Measurements from ENCODE around the gene DNTTIP2.
"Not testable (repeated sequence)": the region's sequence is repeated elsewhere in the genome, so short reads cannot be mapped to it uniquely, and the experiment has no call there.

Gene DNTTIP2

DNA sequence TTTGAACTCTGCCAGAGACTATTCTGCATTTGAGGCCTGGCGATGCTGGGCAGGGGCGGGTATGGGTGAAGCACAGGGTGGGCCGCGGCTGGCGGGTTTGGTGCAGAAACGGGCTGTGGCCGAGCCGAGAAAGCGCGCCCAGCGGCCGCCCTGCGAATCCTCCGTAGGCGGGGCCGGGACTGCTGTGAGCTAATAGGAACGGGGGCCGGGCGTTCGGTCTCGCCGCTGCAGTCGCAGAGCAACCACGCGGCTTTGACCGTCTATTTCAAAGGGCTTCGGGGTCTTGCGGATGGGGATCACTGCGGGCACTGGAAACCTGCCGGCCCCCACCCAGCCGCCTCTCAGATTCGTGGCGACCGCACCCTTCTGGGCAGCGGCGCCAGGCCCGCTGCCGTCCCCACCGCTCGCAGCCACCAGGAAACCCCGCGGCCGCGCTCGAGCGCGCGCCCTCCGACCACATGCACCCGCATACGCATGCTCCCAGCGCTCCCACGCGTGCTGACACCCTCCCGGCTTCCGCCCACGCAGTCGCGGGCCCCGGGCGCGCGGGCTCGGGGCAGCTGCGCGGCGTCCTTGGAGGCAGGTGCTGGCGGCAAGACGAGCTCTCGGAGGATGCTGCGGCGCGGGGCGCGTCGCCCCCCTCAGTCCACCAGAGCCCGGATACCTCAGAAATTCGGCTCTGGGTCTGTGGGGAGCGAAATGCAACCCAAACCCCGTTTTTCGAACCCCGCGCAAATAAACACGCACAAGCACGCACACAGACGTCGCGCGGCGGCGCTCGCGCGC lies 32.6 kb downstream of the DNTTIP2 start:
- peak overlapping the region; percentile 75 for H3K4me3 ChIP-seq (ENCODE audit: low read depth, low read length)

DNA sequence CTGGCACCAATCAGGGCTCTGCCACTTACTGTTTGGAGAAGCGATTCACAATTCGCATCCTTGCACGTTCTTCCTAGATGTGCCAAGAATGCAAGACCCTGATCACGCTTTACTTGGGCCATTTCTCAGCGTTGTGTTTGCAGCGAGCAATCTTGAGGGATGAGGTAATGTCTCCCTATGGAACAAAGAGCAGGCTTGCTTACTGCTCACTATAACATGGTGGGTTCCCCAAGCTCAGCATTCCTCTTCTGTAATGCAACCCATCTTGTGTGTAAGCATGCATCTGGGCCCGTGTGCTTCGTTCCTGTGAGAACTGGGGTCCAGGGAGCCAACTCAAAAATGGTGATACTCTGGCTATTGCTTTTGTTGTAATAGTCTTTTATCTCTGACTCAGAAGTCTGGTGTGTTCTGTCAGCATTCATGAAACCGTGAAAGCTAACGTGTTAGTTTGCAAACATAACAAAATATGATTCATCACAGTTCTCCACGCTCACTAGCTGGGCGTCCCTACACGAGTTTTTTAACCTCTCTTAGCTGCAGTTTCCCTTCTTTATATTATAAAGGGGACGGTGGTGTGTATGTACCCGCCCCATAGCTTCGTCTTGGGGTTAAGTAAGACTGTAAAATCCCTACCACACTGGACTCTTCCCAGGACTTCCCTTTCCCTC lies 33.3 kb downstream of the DNTTIP2 start:
- H3K4me3 ChIP-seq (ENCODE audit: low read depth, low read length), result peak overlapping the region; percentile 75
- peak; percentile 91 for DNase-seq (ENCODE audit: low read depth)

More for the DNA sequence above, 32.6 kb downstream of the DNTTIP2 start:
- peak; percentile 43 for DNase-seq (ENCODE audit: low read depth)

DNA sequence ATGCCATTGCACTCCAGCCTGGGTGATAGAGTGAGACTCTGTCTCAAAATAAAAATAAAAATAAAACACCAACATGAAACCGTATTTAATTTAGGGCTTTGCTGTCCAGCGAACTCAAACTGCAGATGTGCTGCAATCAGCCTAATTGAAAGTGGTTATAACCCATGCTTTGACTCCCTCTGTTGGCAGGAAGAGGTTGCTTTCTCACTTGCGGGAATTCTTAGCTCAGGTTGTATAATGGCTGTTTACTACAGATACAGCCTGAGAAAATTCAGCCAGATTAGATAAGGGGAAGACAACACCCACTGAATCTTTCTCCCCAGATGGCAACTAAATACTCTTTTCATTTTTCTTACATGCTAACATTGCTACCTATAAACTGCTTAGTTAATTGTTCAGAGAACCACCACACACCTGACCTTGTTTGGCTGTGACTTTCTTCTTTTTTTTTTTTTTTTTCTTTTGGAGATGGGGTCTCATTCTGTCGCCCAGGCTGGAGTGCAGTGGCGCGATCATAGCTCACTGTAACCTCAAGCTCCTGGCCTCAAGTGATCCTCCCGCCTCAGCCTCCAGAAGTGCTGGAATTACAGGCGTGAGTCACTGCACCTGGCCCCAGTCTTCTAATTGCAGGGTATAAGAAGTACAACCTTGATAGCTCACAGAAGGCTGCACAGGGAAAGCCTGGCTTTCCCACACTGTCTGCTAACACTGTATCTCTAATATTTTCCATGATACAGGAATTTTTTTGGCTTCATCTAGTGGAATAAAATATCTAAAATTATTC lies 34.6 kb downstream of the DNTTIP2 start:
- no peak overlapping the region for H3K4me3 ChIP-seq (ENCODE audit: low read depth, low read length)
- peak; percentile 47 for DNase-seq (ENCODE audit: low read depth)

DNA sequence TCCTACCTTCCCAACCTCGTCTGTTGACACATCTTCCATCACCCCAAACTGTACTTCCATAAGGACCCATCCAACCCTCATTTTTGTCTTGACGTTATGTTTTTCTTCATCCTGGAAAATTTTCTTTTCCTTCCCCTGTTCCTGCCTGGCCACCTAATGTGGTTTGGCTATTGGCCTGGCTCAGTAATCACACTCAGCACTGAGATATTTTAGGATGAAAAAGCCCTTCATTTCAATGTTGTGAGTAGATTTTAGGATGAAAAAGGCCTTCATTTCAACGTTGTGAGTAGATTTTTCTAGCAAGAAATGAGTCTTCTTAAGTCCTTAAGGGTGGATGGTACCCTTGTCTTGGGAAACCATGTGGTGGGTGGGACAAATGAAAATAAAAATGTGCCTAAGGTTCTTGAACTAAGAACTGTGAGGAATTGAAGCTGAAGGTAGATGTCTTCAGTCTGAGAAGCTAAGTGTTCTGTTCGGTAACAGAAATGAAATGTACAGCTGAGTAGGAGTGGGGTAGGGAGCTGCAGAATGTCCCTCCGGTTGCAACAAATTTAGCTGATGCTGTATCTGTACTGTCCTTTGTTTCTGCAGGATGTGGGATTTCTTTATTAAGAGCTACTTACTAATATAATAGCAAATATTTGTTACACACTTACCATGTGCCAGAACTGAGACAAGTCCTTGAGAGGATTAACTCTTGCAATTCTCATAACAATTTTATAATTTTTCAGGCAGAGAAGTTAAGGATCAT lies 36.1 kb downstream of the DNTTIP2 start:
- peak; percentile 22 for DNase-seq (ENCODE audit: low read depth)
- no peak overlapping the region for H3K4me3 ChIP-seq (ENCODE audit: low read depth, low read length)

DNA sequence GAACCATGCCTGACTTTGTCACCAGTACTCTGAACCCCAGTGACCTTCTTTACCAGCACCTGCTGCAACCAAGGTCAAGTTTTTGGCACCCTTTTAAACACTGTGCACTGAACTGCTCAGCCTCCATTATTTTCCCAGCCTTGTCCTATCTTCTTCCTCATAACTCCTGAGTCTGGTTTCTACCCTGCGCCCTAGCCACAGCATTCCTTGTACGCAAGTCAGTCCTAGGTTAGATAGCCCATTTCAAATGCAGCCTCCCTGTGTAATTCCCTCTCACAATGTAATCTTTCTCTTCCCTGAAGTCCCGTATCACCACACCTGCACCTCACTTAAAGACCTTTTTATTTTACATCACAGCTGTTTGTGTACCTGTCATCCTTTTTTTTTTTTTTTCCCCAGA lies 37.2 kb downstream of the DNTTIP2 start:
- DNase-seq (ENCODE audit: low read depth), result no peak
- no peak overlapping the region for H3K4me3 ChIP-seq (ENCODE audit: low read depth, low read length)

DNA sequence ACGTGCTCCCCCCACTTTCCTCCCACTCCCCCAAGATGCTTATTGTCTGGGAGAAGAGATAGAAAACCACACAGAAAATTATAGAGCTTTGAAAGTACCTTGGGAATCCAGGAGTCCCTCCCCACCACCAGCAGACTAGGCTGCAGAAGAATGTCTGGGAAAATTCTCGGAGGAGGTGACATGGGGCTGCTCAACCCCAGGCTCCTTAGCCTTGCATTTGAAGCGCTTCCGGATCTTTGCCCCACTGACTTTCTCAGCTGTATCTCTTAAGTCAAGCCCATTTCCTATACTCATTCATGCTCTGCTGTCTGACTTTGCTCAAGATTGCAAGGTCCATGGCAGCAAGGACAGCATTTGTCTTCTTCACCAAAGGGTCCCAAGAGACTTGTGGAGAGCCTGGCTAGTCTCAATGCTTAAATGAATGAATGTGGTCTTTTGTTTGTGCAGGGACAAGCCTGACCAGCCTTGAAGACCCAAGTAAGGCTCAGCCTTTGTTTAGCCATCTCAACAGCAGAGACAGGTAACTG lies 38.0 kb downstream of the DNTTIP2 start:
- DNase-seq (ENCODE audit: low read depth), result no peak
- H3K4me3 ChIP-seq (ENCODE audit: low read depth, low read length), result no peak overlapping the region

DNA sequence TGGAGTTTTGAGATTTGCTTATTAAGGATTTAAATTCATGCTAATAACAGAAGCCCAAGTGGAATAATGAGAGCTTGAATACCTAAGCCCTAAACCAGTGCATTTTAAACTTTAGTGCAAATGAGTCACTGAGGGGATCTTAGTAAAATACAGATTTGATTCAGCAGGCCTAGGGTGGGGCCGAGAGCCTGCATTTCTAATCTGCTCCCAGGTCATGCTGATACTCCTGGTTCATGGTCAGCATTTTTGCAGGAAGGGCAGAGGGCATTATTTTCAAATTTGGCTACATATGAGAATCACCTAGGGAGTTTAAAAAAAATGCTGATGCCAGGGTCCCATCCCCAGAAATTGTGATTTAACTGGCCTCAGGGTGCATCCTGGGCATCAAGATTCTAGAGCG lies 39.3 kb downstream of the DNTTIP2 start:
- DNase-seq (ENCODE audit: low read depth), result no peak

DNA sequence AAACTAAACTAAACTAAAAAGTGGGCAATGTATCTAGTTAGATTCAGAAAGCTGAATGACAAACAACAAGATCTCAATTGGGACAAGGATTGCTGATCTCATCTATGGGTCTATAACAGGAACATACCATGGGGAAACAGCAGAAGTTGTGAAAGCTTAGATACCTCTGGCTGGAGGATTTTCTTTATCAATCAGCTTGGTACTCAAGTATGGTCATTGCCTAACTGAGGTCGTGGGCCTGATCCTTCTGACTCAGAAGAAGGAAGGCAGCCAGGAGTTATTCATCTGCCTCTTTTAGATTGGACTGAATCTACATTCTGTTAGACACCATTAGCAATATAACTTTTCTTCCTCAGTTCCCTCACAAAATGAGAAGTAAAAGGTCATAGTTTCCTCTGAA lies 39.7 kb downstream of the DNTTIP2 start:
- peak; percentile 86 for DNase-seq (ENCODE audit: low read depth)
- H3K4me3 ChIP-seq (ENCODE audit: low read depth, low read length), result no peak overlapping the region

More for the DNA sequence above, 39.3 kb downstream of the DNTTIP2 start:
- no peak overlapping the region for H3K4me3 ChIP-seq (ENCODE audit: low read depth, low read length)

DNA sequence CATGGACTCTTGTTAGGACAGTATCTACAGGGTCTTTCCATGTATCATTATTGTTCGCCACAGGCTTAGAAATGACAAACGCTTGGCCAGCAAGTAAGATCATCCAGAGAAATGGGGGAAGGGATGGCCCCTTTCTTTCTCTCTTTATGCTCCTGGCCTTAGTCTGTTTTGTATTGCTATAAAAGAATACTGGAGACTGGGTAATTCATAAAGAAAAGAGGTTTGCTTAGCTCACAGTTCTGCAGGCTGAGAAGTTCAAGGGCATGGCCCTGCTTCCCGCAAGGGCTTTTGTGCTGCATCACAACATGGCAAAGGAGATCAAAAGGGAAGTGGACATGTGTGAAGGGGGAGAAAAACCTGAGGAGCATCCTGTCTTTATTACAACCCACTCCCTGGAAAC lies 41.0 kb downstream of the DNTTIP2 start:
- no peak for DNase-seq (ENCODE audit: low read depth)
- H3K4me3 ChIP-seq (ENCODE audit: low read depth, low read length), result no peak overlapping the region

DNA sequence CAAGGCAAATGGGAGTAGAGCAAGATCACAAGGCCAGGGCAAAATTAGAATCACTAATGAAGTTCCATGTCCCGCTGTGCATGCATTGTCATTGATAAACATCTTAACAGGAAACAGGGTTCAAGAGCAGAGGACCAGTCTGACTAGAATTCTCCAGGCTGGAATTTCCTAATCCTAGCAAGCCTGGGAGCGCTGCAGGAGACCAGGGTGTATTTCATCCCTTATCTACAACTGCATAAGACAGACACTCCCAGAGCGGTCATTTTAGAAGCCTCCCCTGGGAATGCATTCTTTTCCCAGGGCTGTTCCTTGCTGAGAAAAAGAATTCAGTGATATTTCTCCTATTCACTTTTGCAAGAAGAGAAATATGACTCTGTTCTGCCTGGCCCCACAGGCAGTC lies 45.7 kb downstream of the DNTTIP2 start:
- not testable (repeated sequence) for DNase-seq (ENCODE audit: low read depth); H3K4me3 ChIP-seq (ENCODE audit: low read depth, low read length)

DNA sequence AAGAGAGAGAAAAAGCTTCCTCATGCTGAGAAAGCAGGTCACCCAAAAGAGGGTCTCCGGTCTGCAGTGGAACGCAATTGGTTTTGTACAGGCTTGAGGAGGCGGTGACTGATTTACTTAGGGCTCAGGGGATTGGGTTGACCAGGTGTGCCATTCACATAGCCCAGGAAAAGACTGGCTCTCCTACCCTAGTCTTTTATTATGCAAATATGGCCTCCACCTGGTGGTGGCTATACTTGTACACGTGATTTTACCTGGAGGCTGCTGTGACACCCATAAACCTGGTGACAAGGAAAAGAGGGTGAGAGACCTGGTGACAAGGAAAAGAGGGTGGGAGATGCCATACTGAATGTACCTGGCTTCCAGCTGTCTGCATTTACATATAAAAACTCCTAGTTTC lies 49.9 kb downstream of the DNTTIP2 start:
- H3K4me3 ChIP-seq (ENCODE audit: low read depth, low read length), result no peak overlapping the region
- DNase-seq (ENCODE audit: low read depth), result no peak

DNA sequence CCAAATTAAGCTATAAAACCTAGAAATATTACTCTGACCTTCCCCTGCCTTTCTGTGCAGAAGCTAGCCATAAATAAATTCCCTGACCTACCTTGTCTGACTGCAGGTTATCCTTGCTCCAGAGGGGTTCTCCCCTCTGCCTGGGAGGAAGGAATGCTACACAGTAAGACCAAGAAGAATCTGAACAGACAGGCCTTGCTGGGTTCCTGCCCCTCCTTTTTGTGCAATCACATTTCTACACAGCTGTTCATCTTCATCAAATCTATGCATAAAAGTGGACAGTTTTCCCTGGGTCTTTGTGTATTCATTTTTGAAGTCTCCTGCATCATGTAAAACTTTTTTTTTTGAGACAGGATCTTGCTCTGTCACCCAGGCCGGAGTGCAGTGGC lies 50.6 kb downstream of the DNTTIP2 start:
- H3K4me3 ChIP-seq (ENCODE audit: low read depth, low read length), result no peak overlapping the region
- DNase-seq (ENCODE audit: low read depth), result no peak

DNA sequence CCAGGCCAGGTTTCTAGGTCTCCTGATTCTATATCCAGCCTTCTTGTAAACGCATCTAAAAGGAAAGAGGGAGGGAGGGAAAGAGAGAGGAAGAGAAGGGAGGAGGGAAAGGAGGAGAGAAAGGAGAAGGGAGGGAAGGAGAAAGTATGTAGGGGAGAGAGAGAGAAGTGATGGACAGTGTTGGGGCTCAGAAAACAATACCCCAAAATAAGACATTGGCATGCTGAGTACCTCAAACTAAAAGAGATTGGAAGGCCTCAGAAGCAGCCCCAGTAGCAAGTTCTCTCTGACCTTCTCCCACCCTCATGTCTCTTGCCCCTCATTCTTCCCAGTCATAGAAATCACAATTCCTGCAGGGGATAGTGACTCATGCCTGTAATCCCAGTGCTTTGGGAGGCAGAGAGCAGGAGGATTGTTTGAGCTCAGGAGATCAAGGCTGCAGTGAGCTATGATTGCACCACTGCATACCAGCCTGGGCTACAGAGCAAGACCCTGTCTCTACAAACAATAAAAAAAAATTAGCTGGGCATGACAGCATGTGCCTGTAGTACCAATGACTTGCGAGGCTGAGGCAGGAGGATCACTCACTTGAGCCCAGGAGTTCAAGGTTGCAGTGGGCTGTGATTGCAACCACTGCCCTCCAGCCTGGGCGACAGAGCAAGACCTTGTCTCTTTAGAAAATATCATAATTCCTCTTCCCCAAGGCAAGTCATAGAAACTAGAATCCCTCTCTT lies 51.2 kb downstream of the DNTTIP2 start:
- no peak overlapping the region for H3K4me3 ChIP-seq (ENCODE audit: low read depth, low read length)
- no peak for DNase-seq (ENCODE audit: low read depth)

DNA sequence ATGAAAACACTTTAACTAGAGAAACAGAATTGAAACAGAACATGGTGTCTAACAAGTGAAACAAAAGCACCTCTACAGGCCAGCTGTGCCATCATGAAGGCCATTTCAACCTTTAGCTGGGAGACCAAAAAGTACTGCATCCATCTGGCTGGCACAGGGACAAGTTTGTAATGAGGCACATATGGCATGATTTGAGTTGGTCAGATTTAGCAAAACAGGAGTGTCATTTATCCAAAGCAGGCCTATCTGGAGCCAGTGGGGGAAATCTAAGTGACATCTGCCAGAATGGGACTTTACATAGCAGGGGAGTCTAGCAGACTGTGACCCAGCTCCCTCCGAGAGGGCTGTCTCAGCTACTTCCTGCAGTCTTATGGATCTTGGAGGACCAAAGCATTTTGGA lies 51.9 kb downstream of the DNTTIP2 start:
- H3K4me3 ChIP-seq (ENCODE audit: low read depth, low read length), result no peak overlapping the region
- DNase-seq (ENCODE audit: low read depth), result no peak

DNA sequence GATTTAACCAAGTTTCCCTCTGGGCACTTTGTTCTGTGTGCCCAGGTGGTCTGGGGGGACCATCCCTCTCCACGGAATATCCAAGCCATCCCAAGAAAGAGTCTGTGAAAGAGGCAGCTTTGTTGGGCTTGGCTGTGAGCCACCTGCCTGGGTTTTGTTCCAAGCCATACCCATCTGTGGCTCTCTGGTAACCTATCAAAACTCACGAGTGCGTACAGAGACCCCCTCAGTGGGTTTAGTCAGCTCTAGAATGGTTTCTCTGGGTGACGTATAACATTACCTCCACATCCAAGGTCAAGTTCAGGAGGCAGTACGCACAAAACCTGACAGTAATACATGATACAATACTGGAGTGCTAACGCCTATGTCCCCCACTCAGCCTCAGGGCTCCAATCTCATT lies 54.2 kb downstream of the DNTTIP2 start:
- no peak overlapping the region for H3K4me3 ChIP-seq (ENCODE audit: low read depth, low read length)
- no peak for DNase-seq (ENCODE audit: low read depth)

DNA sequence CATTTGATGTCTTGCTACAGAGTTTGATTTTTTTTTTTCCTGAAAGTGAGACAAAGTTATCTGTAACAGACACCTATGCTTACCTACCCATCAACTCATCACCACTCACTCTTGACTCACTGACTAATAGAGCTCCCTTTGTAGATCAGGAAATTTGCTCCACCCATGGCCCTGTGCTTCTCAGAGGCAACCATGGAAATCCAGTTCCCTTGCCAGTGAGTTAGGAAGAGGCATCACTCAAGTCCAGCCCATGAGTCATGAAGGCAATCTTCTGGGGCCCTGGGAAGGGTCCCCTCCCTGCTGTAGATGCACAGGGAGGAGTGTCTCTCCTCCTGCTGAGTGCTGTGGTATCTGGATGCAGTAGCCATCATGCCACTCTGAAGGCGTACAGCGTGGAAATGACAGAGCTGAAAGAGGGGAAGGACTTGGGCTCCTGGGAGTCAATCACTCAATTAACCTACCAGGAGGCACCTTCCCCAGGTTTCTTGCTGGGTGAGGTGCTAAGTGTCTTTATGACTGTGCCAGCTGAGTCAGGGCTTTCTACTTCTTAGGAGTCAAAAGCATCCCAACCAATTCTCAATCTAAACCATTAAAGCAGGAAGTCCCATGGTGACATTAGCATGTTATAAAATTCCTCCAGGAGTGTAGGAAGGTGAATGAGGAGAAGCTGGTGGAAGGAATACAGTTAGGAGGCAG lies 56.1 kb downstream of the DNTTIP2 start:
- H3K4me3 ChIP-seq (ENCODE audit: low read depth, low read length), result no peak overlapping the region
- DNase-seq (ENCODE audit: low read depth), result no peak

DNA sequence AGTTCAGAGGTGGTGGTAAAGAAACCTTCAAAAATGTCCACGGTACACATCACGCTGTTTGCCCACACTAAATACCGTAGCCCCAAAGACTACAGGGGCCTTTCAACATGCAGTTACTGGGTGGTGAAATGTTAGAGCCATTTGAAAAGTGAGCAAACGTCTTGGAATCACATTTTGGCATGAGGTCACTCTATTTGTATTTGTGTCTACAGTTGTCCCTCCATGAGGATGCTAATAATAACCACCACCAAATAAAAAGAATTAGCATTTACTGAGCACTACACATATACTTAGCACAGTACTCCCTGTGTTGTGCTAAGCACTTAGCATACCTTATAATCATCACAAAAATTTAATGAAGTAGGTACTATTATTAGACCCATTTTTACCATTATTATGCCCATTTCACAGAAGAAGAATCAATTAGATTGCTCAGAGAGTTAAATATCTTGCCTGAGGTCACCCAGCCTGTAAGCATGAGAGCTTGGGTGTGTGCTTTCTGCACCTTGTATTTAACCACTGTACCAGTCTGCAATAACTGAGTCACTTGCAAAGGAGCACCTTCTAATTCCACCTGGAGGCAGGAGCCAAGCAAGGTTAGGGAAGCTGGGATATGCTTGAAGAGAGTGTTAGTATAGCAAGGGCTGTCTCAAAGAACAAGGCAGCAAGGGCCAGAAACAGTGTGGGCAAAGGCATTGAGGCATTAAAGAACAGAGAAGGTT lies 57.4 kb downstream of the DNTTIP2 start:
- DNase-seq (ENCODE audit: low read depth), result no peak

More for the DNA sequence above, 57.4 kb downstream of the DNTTIP2 start:
- H3K4me3 ChIP-seq (ENCODE audit: low read depth, low read length), result no peak overlapping the region
